WTC11 (cell line): Measurements from ENCODE around the gene GPLD1. TPM values are rescaled to one million over a fixed set of nuclear protein-coding genes. Genes with fewer than 3 reads are reported as not detected.

Experiments used
- ATAC-seq: fragments of 200-7000 bp; cut with Tn5 transposase; 2 replicates; pipeline ENCODE4 v1.10.0; 2021; ENCODE audit warnings: mild to moderate bottlenecking, moderate library complexity
- CTCF ChIA-PET: fragments of 300-600 bp; sonication (Branson Sonifier 250); formaldehyde crosslinking; loops from one replicate; lab custom pipeline; 2021; ENCODE audit warnings: antibody characterized with exemption; lab: Charles Lee
- POLR2A ChIA-PET: fragments of 350-600 bp; sonication (Branson Sonifier 250); formaldehyde crosslinking; loops from one replicate; lab custom pipeline; 2021; ENCODE audit warnings: antibody characterized with exemption; lab: Charles Lee
- DNase-seq: peaks from one replicate; pipeline ENCODE4 v3.0.0; 2021; ENCODE audit warnings: low spot score
- H3K27ac Mint-ChIP-seq: 2 replicates; pipeline ENCODE4 v1.8.0; 2021; ENCODE audit warnings: mixed read lengths
- H3K27me3 Mint-ChIP-seq: 2 replicates; pipeline ENCODE4 v1.8.0; 2021; ENCODE audit warnings: low read depth, mild to moderate bottlenecking, moderate library complexity, mixed read lengths
- H3K36me3 Mint-ChIP-seq: 2 replicates; pipeline ENCODE4 v1.8.0; 2021; ENCODE audit warnings: mixed read lengths
- H3K4me1 Mint-ChIP-seq: 2 replicates; pipeline ENCODE4 v1.8.0; 2022; ENCODE audit warnings: mixed read lengths
- H3K4me3 Mint-ChIP-seq: 2 replicates; pipeline ENCODE4 v1.8.0; 2021; ENCODE audit warnings: mild to moderate bottlenecking, moderate library complexity, mixed read lengths
- H3K9me3 Mint-ChIP-seq: 2 replicates; pipeline ENCODE4 v1.8.0; 2021; ENCODE audit warnings: mixed read lengths
- CBFB ChIP-seq: sonication (generic); formaldehyde crosslinking; IDR thresholded peaks from 2 replicates; pipeline ENCODE4 v1.8.1; 2022; ENCODE audit warnings: mild to moderate bottlenecking, low read depth, missing genetic modification reagents
- CREB1 ChIP-seq: sonication (generic); formaldehyde crosslinking; IDR thresholded peaks from 2 replicates; pipeline ENCODE4 v1.8.0; 2023; ENCODE audit warnings: mild to moderate bottlenecking, missing genetic modification reagents
- E2F5 ChIP-seq: sonication (generic); formaldehyde crosslinking; IDR thresholded peaks from 2 replicates; pipeline ENCODE4 v1.8.1; 2022; ENCODE audit warnings: mild to moderate bottlenecking, moderate library complexity, missing genetic modification reagents
- ESRRA ChIP-seq: sonication (generic); formaldehyde crosslinking; IDR thresholded peaks from 2 replicates; pipeline ENCODE4 v1.8.1; 2022; ENCODE audit warnings: mild to moderate bottlenecking, missing genetic modification reagents, borderline replicate concordance
- FOXJ3 ChIP-seq: sonication (generic); formaldehyde crosslinking; IDR thresholded peaks from 2 replicates; pipeline ENCODE4 v1.9.0; 2021; ENCODE audit warnings: missing genetic modification reagents, mild to moderate bottlenecking, borderline replicate concordance
- FOXP4 ChIP-seq: sonication (generic); formaldehyde crosslinking; IDR thresholded peaks from 2 replicates; pipeline ENCODE4 v1.8.0; 2022; ENCODE audit warnings: mild to moderate bottlenecking, missing genetic modification reagents
- MAX ChIP-seq: sonication (generic); formaldehyde crosslinking; IDR thresholded peaks from 2 replicates; pipeline ENCODE4 v1.8.0; 2022; ENCODE audit warnings: mild to moderate bottlenecking, missing genetic modification reagents
- PREB ChIP-seq: sonication (generic); formaldehyde crosslinking; IDR thresholded peaks from 2 replicates; pipeline ENCODE4 v1.8.1; 2022; ENCODE audit warnings: mild to moderate bottlenecking, missing genetic modification reagents, moderate library complexity, borderline replicate concordance
- SMAD4 ChIP-seq: sonication (generic); formaldehyde crosslinking; IDR thresholded peaks from 2 replicates; pipeline ENCODE4 v1.8.0; 2022; ENCODE audit warnings: mild to moderate bottlenecking, missing genetic modification reagents
- TEAD1 ChIP-seq: sonication (generic); formaldehyde crosslinking; IDR thresholded peaks from 2 replicates; pipeline ENCODE4 v1.8.0; 2022; ENCODE audit warnings: mild to moderate bottlenecking, missing genetic modification reagents
- TEAD4 ChIP-seq: sonication (generic); formaldehyde crosslinking; IDR thresholded peaks from 2 replicates; pipeline ENCODE4 v1.8.0; 2022; ENCODE audit warnings: mild to moderate bottlenecking, missing genetic modification reagents
- TP53 ChIP-seq: sonication (generic); formaldehyde crosslinking; IDR thresholded peaks from 2 replicates; pipeline ENCODE4 v1.8.1; 2023; ENCODE audit warnings: mild to moderate bottlenecking, missing genetic modification reagents
- ZNF219 ChIP-seq: sonication (generic); formaldehyde crosslinking; IDR thresholded peaks from 2 replicates; pipeline ENCODE4 v1.8.0; 2023; ENCODE audit warnings: missing genetic modification reagents, mild to moderate bottlenecking, borderline replicate concordance
- ZNF232 ChIP-seq: sonication (generic); formaldehyde crosslinking; IDR thresholded peaks from 2 replicates; pipeline ENCODE4 v1.8.0; 2022; ENCODE audit warnings: mild to moderate bottlenecking, missing genetic modification reagents
- ZNF281 ChIP-seq: sonication (generic); formaldehyde crosslinking; IDR thresholded peaks from 2 replicates; pipeline ENCODE4 v1.8.0; 2023; ENCODE audit warnings: mild to moderate bottlenecking, missing genetic modification reagents
- total RNA-seq: library from RNA; stranded (reverse); gene quantifications from 3 replicates; pipeline ENCODE4 v1.2.3, GENCODE V29; 2021
- TF ChIP-seq, protein P1 (sequence below): fragments of 250-450 bp; sonication (Bioruptor Pico); IDR thresholded peaks from 2 replicates; pipeline ENCODE4 v1.9.0; 2021; ENCODE audit warnings: mild to moderate bottlenecking, borderline replicate concordance
- TF ChIP-seq, protein P2 (sequence below): sonication (generic); formaldehyde crosslinking; IDR thresholded peaks from 2 replicates; pipeline ENCODE4 v1.8.0; 2022; ENCODE audit warnings: mild to moderate bottlenecking, missing genetic modification reagents

Gene GPLD1
- total RNA-seq, 1 experiment from 2014 or later, result 8.4 TPM

DNA sequence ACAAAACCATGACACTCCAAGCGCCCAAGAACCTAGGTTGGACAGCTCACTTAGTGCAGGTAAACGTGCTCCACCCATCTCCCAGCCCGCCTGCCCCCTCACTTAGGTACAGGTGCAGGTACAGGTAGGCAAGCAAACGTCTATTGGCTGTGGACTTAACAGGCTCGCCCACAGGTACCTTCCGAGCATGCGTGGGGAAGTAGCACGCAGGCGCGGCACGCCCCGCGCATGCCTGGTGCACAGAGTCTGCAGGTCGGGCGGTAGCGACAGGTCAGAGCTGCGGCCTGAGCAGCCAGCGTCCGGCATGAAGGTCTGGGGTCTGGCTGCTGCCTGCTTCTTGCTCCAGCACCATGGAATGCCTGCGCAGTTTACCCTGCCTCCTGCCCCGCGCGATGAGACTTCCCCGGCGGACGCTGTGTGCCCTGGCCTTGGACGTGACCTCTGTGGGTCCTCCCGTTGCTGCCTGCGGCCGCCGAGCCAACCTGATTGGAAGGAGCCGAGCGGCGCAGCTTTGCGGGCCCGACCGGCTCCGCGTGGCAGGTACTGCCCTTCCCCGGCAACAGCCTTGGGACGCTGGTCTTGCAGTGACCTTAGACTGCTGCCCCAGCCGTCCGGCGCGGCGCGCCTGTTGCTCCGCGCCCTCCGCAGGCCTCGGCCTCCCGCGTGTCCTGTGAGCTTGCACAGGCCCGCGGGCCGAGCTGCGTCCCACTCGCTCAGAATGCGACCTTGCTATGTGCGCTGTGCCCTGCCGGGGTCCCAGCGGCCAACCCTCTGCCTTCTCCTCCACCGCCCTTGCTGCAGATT lies 86.5 kb downstream of the GPLD1 start, which contains the start of gene MRS2 (continued):
- TF ChIP-seq SMAD4 (CRISPR knock-in tag) (peak; percentile 33; the same call in 1 of the 2 replicates), ZNF219 (CRISPR knock-in tag) (0 out of 2 replicates have a peak, but pooled peaks have one; percentile 34), ZNF281 (peak; percentile 48; the same call in 1 of the 2 replicates), FOXJ3 (CRISPR knock-in tag) (no peak), CREB1 (CRISPR knock-in tag) (peak; percentile 62; the same call in 1 of the 2 replicates), ZNF232 (CRISPR knock-in tag) (0 out of 2 replicates have a peak, but pooled peaks have one; percentile 19), PREB (peak; percentile 72; the same call in 1 of the 2 replicates), MAX (CRISPR knock-in tag) (peak; percentile 66), ESRRA (CRISPR knock-in tag) (peak; percentile 90; the same call in 1 of the 2 replicates)
- TF ChIP-seq, all 79 proteins: peak for 29

DNA sequence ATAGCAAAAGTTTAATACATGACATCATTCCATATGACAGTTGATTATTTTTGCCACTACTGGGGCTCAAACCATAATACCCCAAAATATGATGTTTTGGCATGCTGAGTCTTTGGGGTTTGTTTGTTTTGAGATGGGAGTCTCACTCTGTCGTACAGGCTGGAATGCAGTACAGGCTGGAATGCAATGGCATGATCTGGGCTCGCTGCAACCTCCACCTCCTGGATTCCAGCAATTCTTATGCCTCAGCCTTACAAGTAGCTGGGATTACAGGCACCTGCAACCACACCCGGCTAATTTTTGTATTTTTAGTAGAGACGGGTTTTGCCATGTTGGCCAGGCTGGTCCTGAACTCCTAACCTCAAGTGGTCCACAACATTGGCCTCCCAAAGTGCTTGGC lies 87.9 kb downstream of the GPLD1 start:
- POLR2A ChIA-PET, result interaction anchor here (0.6 kb wide), 1 partner anchor 284 kb away, joined by 3 read pairs; no protein-coding TSS in a partner anchor
- ATAC-seq, result peak; percentile 36
- Mint-ChIP-seq H3K4me3 (peak overlapping the region; percentile 99), H3K36me3 (peaks cover 40% of the 10 kb centered on the region)
- CTCF ChIA-PET, result interaction anchor here (1.7 kb wide), 1 partner anchor 42 kb away, joined by 8 read pairs; no protein-coding TSS in a partner anchor
- peak; percentile 50 for DNase-seq
- TF ChIP-seq E2F5 (CRISPR knock-in tag) (no peak), TEAD1 (peak; percentile 53; the same call in 1 of the 2 replicates), TP53 (CRISPR knock-in tag) (no peak), CBFB (CRISPR knock-in tag) (no peak), ZNF232 (CRISPR knock-in tag) (no peak), TEAD4 (CRISPR knock-in tag) (peak; percentile 60; the same call in 1 of the 2 replicates), FOXJ3 (CRISPR knock-in tag) (no peak), FOXP4 (CRISPR knock-in tag) (no peak)
- TF ChIP-seq, protein P1, sequence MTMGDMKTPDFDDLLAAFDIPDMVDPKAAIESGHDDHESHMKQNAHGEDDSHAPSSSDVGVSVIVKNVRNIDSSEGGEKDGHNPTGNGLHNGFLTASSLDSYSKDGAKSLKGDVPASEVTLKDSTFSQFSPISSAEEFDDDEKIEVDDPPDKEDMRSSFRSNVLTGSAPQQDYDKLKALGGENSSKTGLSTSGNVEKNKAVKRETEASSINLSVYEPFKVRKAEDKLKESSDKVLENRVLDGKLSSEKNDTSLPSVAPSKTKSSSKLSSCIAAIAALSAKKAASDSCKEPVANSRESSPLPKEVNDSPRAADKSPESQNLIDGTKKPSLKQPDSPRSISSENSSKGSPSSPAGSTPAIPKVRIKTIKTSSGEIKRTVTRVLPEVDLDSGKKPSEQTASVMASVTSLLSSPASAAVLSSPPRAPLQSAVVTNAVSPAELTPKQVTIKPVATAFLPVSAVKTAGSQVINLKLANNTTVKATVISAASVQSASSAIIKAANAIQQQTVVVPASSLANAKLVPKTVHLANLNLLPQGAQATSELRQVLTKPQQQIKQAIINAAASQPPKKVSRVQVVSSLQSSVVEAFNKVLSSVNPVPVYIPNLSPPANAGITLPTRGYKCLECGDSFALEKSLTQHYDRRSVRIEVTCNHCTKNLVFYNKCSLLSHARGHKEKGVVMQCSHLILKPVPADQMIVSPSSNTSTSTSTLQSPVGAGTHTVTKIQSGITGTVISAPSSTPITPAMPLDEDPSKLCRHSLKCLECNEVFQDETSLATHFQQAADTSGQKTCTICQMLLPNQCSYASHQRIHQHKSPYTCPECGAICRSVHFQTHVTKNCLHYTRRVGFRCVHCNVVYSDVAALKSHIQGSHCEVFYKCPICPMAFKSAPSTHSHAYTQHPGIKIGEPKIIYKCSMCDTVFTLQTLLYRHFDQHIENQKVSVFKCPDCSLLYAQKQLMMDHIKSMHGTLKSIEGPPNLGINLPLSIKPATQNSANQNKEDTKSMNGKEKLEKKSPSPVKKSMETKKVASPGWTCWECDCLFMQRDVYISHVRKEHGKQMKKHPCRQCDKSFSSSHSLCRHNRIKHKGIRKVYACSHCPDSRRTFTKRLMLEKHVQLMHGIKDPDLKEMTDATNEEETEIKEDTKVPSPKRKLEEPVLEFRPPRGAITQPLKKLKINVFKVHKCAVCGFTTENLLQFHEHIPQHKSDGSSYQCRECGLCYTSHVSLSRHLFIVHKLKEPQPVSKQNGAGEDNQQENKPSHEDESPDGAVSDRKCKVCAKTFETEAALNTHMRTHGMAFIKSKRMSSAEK, result no peak
- TF ChIP-seq, protein P2, sequence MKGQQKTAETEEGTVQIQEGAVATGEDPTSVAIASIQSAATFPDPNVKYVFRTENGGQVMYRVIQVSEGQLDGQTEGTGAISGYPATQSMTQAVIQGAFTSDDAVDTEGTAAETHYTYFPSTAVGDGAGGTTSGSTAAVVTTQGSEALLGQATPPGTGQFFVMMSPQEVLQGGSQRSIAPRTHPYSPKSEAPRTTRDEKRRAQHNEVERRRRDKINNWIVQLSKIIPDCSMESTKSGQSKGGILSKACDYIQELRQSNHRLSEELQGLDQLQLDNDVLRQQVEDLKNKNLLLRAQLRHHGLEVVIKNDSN, result no peak
- TF ChIP-seq, all 79 proteins: peak for 2
- H3K27me3 Mint-ChIP-seq, result no peaks in the 10 kb centered on the region
- H3K4me1 Mint-ChIP-seq, result peaks cover 60% of the 10 kb centered on the region
- H3K9me3 Mint-ChIP-seq, result peaks cover 21% of the 10 kb centered on the region
- H3K27ac Mint-ChIP-seq, result peak overlapping the region; percentile 96
